HG02852 (cell line): ENCODE results near the gene ATOX1.

Experiments
- ATAC-seq: cut with Tn5 transposase; IDR thresholded peaks from one replicate; pipeline ENCODE4 v1.9.1; 2021; ENCODE audit warnings: mild to moderate bottlenecking, moderate library complexity; ENCODE audit not compliant: unreplicated experiment

ATOX1 gene

DNA sequence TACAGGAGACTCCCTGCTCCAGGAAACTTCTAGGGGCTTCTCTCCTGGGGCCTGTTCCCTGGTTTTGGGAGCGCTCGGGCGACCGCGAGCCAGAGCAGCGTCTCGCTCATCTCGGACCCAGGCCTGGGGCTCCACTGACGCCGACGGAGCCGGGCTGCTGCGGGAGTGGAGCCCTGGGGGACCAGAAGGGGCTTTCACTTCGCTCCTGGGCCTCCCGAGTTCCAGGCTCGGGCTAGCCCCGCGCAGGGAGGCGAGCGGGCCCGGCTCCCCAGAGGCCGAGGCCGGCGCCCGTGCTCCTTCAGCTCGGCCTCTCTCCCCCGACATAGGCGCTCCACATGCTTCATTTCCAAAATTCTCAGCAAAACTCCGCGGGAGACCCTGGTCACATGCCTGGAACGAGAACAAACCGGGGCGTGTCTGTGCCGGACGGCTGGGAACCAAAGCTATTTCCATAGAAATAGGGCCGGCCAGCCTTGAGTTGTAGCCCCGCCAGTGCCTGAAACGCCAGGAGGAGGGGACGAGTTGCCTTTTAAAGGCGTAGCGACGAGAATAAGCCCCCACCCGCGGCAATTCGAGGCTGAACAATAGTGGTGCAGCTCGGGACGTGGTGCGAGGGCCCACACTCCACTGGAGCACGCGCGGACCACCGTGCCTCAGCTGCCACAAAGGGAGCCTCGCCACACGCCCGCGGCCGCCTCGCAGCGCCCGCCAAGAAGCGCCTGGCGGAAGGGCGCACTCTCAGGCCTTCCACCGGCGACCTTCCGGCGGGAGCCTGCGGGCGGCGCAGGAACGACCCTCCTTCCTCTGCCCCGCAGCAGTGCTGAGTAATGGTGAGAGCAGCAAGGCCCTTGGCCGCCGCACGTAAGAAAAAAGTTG is 12.2 kb upstream of the ATOX1 start:
- peak; percentile 23 for ATAC-seq

DNA sequence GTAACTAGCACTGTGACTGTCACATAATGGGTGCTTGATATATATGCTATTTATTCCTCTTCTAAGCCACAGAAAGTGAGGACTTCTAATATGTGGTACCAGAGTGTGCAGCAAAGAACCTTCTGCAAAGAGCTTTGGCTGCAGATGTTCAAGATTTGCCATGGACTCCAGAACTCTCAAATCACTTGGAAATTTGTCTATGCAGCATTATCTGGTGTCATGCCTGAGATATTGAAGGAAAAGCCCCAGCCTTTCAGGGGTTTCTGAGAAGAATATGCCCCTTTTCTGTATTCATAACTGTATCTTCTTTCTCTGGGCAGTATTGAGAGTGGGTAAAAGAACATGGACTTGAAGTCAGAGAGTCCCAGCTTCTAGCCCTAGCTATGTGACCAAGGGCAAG is 8.5 kb upstream of the ATOX1 start:
- ATAC-seq: no peak

DNA sequence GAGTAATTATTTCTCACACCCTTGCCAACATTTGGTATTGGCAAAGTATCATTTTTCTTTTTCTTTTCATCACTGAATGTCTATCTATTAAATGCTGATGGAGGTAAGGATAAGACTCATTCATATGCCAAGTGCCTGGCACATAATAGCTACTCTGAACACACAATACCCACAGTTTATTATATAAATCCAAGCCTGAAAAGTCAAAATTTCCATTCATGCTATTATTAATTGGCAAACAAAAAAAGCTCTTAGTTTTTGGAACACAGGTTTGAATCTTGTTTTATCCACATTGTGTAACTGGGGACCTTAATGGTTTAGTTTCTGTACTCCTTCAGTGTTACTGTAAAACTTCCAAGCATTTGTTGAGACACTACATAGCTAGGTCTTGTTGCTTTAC is 6.4 kb upstream of the ATOX1 start:
- ATAC-seq: no peak

DNA sequence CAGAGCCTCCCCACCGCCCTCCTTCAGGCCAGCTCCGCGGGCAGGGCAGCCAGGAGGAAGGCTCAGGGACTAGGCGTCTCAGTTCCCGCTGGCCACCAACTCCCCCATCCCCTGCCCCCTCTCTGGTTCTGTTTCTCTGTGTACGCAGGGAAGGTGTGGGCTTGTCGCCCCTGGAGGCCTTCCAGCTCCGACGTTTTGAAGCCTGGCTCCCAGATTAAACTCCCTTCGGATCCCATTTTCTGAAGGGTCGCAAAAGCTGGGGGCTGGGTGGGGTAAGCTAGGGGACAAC is 346 bp downstream of the ATOX1 start:
- ATAC-seq: peak; percentile 12

DNA sequence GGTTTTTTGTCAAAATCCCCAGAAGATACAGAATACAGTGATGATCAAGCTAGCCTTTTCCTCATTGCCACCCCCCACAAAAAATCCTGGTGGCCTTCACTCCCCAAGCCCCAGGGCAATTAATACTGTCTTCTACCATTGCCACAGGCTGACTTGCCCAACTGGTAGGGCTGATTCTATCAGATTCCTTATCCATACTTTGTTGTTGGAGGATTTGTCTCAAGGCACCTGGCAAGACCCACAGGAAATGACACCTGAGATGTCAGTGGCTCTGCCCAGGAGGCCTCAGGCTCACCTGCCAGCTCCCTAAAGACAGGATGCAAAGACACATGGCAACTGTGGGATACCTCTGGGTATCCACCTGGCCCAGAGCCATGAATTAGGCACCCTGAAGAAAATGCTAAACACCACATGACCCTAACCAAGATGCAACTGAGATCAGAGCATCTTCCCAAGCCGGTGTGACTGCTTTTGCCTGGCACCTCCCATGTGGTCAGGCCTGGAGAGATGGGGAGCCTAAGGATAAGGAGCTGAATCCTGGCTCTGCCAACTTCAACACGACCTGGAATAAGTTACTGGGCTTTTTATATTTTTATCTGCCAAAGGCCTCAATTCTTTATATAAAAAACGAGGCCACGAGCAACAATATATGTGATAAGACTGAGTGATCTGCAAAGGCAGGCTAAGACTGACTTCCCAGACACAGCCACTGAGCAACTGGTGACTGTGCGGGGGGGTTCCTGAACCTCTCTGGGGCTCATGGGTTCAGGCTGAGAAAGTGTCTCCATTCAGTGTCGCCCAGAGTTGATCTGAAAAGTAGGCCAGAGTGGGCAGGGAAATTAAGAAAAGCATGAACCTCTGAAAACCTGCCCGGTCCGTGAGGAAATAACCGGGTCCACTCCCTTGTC is 944 bp downstream of the ATOX1 start:
- ATAC-seq: peak; percentile 23

DNA sequence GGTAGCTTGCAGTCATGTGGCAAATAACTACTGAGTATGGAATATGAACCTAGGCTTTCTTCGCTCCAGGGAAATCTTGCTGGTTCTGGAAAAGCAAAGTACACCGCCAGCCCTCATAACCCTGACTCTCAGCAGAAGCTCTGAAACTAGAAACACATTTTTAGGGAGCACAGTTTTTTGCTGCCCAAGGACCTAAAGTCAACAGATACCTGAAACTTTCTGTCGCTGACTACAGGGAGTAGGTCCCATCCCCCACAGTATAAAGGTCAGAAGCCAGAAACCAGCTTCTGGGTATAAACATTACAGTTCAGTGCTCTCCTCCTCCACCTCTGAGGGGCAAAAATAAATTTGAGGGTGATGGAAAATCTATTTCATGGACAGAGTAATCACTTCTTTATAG is 3.0 kb downstream of the ATOX1 start:
- no peak for ATAC-seq

DNA sequence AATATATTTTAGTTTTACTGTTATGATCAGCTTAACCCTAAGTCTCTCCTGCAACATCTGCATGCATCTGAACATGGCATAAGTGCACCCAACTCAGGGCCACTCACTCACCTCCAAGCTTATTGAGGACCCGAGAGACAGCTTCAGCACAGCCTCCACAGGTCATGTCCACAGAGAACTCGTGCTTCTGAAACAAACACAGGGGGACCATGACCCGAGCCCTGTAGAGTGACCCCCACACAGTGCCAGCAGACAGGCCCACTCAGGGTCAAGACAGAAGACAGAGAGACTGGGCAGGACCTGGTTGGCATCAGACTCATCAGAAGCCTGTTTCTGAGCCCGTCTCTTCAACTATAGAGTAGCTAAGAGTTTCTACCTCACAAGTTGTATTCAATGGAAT is 6.8 kb downstream of the ATOX1 start:
- ATAC-seq: no peak

DNA sequence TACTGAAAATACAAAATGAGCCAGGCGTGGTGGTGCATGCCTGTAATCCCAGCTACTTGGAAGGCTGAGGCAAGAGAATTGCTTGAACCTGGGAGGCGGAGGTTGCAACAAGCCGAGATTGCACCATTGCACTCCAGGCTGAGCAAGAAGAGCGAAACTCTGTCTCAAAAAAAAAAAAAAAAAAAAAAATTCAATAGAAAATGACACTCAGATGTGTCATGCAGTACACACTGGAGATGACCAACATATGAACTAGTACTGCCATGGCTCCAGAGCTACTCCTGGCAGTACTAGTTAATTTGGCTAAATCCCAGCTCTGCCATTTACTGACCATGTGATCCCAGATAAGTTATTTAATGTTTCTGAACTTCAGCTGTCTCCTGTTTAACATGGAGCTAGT is 7.3 kb downstream of the ATOX1 start:
- no peak for ATAC-seq

DNA sequence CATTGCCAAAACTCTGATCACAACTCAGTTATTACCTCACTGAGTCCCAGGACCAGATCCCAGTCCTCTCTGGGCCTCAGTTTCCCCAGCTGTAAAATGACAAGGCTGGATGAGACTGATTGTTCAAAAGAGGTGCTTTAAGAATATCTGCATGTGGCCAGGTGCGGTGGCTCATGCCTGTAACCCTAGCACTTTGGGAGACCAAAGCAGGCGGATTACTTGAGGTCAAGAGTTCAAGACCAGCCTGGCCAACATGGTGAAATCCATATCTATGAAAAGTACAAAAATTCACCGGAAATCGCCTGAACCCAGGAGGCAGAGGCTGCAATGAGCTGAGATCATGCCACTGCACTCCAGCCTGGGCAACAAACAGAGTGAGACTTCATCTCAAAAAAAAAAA is 8.3 kb downstream of the ATOX1 start:
- ATAC-seq: no peak

DNA sequence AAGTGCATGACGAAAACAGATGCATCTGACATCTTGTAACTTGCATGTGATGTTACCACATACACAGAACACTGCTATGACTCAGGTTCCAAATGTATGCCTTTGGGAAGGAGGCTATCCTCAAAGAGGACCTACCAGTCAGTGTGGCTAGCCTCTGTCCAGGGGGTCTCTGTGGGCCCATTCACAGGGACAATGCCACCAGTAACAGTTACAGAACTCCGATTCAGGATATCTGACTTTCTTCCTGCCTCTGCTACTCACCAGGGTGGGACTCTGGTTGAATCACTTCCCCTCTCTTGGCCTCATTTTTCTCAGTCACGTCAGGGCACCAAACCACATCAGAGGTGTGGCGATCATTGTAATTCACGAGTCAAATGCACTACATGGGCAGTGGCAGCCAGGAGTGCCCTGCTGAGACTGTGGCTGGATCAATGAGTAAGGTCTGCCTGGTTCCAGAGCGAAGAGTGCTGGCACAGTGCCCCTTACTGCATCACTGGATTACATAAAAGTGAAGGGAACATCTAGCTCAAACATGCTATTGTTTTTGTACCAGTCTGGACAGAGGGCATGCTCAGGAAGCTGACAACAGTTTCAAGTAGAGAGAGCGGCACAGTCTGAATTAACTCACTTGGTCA is 13.2 kb downstream of the ATOX1 start:
- no peak for ATAC-seq

DNA sequence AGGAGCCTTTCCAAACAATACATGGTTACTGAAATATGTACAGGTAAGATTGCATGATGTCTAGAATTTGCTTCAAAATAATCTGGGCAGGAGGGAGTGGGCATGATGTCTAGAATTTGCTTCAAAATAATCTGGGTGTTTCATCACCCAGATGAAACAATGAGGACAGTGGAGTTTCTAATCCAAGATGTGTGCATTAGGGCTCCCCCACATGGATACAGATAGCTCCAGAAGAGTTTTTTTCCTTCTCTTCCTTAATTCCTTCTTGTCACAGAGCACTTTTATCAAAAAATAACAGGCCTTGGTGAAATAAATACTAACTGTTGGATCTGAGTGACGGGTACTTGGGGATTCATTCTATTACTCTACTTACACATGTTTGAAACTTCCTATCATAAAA is 14.9 kb downstream of the ATOX1 start:
- no peak for ATAC-seq

DNA sequence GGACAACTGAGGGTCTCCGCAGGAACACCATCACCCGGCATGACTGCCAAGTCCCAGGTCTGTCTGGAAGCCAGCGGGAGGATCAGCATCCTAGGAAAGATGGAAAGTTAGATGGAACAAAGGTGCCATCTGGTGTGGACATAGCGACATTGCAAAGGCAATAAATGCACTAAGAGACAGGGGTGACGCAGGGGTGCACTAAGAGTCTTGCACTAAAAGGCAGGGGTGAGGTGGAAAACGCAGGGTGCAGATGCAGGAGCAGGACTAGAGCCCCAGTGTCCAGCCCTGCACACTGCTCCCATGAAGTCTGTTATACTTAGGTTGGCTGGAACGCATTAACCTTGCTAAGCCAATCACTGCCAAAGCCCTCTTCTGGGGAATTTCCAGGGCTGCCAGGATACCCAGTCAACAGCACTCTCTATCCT is 15.5 kb downstream of the ATOX1 start:
- no peak for ATAC-seq

DNA sequence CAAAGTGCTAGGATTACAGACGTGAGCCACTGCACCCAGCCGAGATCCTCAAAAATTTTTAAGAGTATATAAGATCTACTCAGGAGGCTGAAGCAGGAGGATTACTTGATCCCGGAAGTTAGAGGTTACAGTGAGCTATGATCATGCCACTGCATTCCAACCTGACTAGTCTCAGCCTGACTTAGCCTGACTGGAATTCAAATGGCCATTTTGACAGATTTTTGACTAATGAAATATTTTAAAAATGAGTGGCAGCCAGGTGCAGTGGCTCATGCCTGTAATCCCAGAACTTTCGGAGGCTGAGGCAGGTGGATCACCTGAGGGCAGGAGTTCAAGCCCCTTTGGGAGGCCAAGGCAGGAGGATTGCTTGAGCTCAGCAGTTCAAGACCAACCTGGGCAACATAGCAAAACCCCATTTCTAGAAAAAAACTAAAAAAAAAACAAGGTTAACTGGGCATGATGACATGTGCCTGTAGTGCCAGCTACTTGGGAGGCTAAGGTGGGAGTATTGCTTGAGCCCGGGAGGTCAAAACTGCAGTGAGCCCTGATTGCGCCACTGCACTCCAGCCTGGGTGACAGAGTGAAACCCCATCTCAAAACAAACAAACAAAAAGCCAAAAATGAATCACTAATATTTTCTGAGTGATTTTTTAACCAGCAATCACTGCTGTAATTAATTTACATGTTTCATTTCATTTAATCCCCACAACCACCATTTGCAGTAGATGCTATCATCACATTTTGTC is 16.6 kb downstream of the ATOX1 start:
- no peak for ATAC-seq

DNA sequence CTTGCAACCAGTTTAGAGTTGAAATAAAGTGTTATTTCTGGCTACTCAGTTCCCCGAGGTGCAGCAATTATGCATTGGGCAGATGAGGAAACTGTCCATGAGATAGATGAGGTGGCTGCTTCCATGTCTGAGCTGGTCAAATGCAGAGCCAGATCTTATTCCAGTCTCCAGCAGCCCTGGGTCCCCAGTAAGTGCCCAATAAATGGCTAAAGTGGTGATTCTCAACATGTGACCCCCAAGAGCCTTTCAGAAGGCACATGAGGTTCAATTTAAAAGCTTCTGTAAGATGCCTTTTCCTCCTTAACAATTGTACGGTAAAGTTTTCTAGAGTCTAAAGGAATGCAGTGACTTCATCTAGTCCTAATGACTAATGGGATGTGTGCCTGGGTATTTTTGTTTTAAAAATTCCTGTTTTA is 17.5 kb downstream of the ATOX1 start:
- peak; percentile 28 for ATAC-seq

DNA sequence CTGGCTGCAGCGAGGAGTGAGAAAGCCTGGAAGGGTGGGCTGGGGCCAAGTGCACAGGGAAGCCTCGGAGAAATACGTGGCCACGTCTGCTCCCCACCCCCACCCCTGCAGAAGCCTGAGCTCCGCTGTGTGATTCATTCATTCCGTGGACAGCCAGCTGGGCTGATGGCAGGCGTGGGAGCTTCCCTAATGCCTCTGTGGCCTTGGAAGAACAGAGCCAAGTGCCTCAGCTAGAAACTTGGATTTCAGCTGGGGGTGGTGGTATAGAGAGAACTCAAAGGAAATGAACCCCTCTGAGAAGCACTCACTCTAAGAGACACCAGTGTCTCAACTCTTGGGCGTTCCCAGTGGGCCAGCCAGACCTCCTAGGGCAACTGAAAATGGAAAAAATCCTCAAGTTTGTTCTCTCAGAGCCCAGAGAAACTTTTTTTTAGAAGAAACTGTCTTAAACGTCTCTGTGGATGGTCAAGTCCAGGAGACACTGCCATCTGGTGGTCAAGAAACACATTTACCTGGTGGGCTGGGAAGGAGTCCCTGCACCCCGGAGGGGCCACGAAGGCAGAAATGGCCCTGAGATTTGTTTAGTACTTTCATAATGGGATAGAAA is 18.0 kb downstream of the ATOX1 start:
- ATAC-seq: peak; percentile 70

DNA sequence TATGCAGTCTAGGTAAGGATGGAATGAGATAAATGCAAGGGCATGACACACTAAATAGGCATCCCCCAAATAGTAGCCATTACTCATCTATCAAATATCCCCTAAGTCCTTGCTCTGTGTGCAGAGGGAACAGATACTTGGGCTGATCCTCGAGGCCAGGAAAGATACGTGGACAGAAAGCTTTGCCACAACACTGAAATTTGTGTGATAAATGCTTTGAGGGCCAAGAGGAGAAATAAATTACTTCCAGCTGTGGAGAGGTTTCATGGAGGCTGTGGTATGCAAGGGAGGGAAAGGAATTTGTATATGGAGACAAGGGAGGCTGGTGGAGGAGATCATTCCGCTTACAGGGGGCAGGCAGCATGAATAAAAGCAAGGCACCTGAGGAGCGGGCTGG is 18.5 kb downstream of the ATOX1 start:
- no peak for ATAC-seq

DNA sequence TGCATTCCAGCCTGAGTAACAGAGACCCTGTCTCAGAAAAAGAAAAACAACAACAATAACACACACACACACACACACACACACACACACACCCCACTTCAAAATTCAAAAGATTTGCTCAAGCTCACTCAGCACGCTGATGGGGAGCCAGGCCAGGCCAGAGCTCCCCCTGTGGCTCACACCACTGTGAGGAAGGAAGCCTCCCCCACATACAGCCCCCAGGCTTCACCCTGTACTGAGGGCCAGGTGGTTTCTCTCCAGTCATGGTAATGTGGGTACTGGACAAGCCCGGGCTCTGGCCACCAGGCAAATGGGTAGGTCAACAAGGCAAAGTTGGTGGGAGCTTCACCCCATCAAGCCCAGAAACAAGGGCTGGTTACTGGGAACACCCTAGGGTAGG is 19.0 kb downstream of the ATOX1 start:
- ATAC-seq: no peak

DNA sequence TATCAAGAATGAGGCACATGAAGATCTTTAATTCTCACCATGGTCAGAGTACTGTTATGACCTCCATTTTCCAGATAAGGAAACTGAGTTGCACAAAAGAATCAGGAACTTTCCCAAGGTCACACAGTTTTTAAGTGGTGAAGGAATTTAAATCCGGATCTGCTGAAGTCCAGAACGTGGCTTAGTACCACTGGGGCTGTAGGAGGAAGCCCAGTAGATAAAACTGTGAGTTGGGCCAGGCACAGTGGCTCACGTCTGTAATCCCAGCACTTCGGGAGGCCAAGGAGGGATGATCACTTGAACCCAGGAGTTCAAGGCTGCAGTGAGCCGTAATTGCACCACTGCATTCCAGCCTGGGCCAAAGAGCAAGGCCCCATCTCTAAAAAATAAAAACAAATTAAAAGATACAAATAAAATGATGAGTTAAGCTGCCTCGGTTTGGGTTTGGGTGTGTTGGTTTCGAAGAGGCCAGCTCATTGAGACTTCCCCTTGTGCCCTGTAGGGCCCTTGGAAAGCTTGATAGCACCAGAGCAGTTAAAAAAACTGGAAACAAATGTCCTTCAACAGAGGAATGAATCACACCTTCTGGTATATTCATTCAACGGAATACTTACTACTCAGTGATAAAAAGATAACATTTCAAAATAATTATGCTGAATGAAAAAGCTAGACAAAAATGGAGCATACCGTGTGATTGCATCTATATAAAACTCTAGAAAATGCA is 20.1 kb downstream of the ATOX1 start:
- ATAC-seq: no peak

DNA sequence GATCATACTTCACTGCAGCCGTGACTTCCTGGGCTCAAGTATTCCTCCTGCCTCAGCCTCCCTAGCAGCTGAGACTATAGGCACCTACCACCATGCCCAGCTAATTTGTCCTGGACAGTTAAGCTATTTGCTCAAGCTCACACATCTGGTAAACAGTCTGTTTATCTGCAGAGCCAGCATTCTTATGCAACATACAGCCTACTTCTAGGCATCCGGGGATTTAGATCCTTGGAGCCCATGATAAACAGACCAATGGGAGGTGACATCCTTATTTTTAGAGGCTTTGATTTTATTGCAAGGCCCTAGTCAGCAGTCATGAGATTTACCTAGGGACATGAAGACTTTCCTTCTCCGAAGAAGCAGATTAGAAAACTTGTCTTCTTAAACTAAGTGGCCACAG is 21.0 kb downstream of the ATOX1 start:
- ATAC-seq: no peak

DNA sequence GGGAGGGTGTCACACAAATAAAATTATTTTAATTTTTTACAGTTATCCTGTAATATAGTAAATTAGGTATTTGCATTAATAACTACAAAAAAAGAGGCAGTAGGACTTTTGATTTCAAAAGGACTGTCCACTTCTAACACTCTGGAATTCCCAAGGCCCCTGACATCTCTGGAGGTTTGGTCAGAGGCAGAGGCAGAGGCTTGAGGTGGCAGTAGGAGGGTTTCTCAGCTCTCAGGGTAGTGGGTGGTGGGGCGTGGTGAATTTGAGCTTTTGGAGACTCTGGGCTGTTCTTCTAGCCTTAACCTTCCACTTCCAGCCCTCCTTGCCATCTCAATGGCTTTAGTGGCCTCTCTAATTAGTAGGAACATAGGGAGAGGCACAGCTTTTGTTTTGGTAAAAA is 22.8 kb downstream of the ATOX1 start:
- ATAC-seq: no peak
